Measurements from ENCODE around the gene IGFL1. TPM values are rescaled to one million over a fixed set of nuclear protein-coding genes. Genes with fewer than 3 reads are reported as not detected.
"Not testable (repeated sequence)": the region's sequence is repeated elsewhere in the genome, so short reads cannot be mapped to it uniquely, and the experiment has no call there.

The IGFL1 gene
- total RNA-seq, 1 donor from 2014 or later: not detected

DNA sequence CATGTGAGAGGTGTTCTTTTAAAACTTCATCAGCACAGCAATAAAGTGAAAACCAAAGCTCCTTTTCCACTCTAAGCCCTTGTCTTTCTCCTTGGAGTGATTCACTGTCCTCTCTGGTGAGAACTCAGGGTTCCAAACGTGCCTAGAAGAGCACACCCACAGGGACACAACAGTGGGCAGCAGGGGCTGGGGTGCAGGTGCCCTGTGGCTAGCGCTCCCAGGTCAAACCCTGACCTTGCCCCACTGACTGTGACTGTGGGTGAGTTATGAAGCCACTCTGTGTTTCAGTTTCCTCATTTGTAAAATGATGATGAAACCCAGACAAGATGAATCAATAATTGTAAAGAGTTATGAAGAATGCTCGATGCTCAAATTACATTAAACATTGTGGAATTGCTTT lies 37.6 kb upstream of the IGFL1 start:
- H3K4me1 ChIP-seq (ENCODE audit: control insufficient read depth in 3 of 3, insufficient read depth in 3 of 3, low read length in 3 of 3): no peaks in the 10 kb centered on the region
- no peaks in the 10 kb centered on the region for H3K9me3 ChIP-seq (ENCODE audit: control insufficient read depth in 3 of 3, low read length in 3 of 3)
- H3K27me3 ChIP-seq (ENCODE audit: control insufficient read depth in 3 of 3, insufficient read depth in 3 of 3, low read length in 3 of 3): peaks cover 19 to 39% (median 21%) of the 10 kb centered on the region in 3 donors
- H3K4me3 ChIP-seq (ENCODE audit: low read length in 3 of 3): no peak overlapping the region
- H3K36me3 ChIP-seq (ENCODE audit: control insufficient read depth in 3 of 3, insufficient read depth in 3 of 3, low read length in 3 of 3): no peaks in the 10 kb centered on the region
- no peak overlapping the region for H3K27ac ChIP-seq (ENCODE audit: low read depth, low read length)
- H3K9ac ChIP-seq (ENCODE audit: low read depth in 1 of 3, low read length in 3 of 3): no peak overlapping the region

DNA sequence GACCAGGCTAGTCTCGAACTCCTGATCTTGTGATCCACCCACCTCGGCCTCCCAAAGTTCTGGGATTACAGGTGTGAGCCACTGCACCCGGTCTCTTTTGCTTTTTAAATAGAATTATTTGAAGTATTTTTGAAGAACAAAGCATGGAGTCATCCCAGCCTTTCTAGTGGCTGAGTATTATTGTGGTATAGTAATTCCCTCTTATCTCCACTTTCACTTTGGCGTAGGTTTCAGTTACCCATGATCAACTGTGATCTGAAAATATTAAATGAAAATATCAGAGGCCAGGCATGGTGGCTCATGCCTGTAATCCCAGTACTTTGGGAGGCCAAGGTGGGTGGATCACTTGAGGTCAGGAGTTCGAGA lies 36.9 kb upstream of the IGFL1 start:
- not testable (repeated sequence) for H3K4me1 ChIP-seq (ENCODE audit: control insufficient read depth in 3 of 3, insufficient read depth in 3 of 3, low read length in 3 of 3); H3K9ac ChIP-seq (ENCODE audit: low read depth in 1 of 3, low read length in 3 of 3)
- peaks cover 21 to 45% (median 22%) of the 10 kb centered on the region in 3 donors for H3K27me3 ChIP-seq (ENCODE audit: control insufficient read depth in 3 of 3, insufficient read depth in 3 of 3, low read length in 3 of 3)

DNA sequence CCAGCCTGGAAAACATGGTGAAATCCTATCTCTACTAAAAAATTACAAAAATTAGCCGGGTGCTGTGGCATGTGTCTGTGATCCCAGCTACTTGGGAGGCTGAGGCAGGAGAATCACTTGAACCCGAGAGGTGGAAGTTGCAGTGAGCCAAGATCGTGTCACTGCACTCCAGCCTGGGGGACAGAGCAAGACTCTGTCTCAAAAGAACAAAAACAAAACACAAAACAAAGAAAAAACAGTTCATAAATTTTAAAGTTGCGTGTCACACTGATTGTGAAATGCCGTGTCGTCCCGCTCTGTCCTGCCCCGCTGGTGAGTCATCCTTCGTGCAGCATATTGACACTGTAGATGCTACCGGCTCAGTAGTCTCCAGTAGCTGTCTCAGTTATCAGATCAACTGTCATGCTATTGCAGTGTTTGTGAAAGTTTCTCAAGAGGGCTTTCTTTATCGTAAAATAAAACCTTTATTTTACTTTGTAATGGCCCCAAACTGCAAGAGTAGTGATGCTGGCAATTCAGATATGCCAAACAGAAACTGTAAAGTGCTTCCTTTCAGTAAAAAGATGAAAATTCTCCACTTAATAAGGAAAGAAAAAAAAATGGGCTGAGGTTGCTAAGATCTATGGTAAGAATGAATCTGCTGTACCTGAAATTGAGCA lies 36.4 kb upstream of the IGFL1 start:
- H3K4me3 ChIP-seq (ENCODE audit: low read length in 3 of 3): no peak overlapping the region
- H3K9me3 ChIP-seq (ENCODE audit: control insufficient read depth in 3 of 3, low read length in 3 of 3): no peaks in the 10 kb centered on the region
- no peaks in the 10 kb centered on the region for H3K4me1 ChIP-seq (ENCODE audit: control insufficient read depth in 3 of 3, insufficient read depth in 3 of 3, low read length in 3 of 3)
- H3K27me3 ChIP-seq (ENCODE audit: control insufficient read depth in 3 of 3, insufficient read depth in 3 of 3, low read length in 3 of 3): peaks cover 20 to 46% (median 21%) of the 10 kb centered on the region in 3 donors
- H3K36me3 ChIP-seq (ENCODE audit: control insufficient read depth in 3 of 3, insufficient read depth in 3 of 3, low read length in 3 of 3): no peaks in the 10 kb centered on the region
- no peak overlapping the region for H3K27ac ChIP-seq (ENCODE audit: low read depth, low read length)
- H3K9ac ChIP-seq (ENCODE audit: low read depth in 1 of 3, low read length in 3 of 3): no peak overlapping the region

More for the DNA sequence above, 36.9 kb upstream of the IGFL1 start:
- H3K4me3 ChIP-seq (ENCODE audit: low read length in 3 of 3); H3K36me3 ChIP-seq (ENCODE audit: control insufficient read depth in 3 of 3, insufficient read depth in 3 of 3, low read length in 3 of 3); H3K27ac ChIP-seq (ENCODE audit: low read depth, low read length); H3K9me3 ChIP-seq (ENCODE audit: control insufficient read depth in 3 of 3, low read length in 3 of 3): not testable (repeated sequence)

DNA sequence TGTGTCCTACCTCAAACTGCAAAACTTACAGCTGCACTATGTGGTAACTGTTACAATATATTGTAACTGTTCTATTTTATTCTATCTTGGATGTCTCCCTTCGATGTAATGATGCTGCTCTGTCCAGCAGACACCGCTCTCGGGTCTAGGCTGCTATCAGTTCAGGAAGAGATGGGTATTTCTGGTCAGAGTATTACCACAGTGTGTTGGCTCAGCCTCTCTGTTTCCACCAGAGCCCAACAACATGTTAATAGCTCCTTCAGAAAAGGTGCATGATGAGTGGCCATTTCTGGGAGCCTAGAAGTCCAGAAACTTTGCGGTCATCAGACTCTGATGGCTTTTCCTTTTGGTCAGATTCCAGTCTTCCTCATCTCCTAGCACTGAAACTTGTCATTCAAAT lies 35.9 kb upstream of the IGFL1 start:
- Histone ChIP-seq H3K27me3 (ENCODE audit: control insufficient read depth in 3 of 3, insufficient read depth in 3 of 3, low read length in 3 of 3) (peaks cover 14 to 42% (median 18%) of the 10 kb centered on the region in 3 donors), H3K36me3 (ENCODE audit: control insufficient read depth in 3 of 3, insufficient read depth in 3 of 3, low read length in 3 of 3) (no peaks in the 10 kb centered on the region), H3K9ac (ENCODE audit: low read depth in 1 of 3, low read length in 3 of 3) (no peak overlapping the region), H3K27ac (ENCODE audit: low read depth, low read length) (no peak overlapping the region), H3K9me3 (ENCODE audit: control insufficient read depth in 3 of 3, low read length in 3 of 3) (no peaks in the 10 kb centered on the region), H3K4me1 (ENCODE audit: control insufficient read depth in 3 of 3, insufficient read depth in 3 of 3, low read length in 3 of 3) (no peaks in the 10 kb centered on the region), H3K4me3 (ENCODE audit: low read length in 3 of 3) (no peak overlapping the region)

DNA sequence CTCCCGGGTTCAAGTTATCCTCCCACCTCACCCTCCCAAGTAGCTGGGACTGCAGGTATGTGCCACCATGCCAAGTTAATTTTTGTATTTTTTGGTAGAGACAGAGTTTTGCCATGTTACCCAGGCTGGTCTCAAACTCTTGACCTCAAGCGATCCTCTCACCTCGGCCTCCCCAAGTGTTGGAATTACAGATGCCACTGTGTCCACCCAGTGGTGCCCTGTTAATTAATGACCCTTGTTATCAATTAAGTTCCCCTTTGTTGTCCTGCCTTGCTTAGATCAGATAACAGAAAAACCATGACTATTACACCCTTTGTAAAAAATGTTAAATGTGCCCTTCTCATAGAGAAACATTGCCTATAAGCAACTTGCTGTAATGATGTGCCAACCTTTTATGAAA lies 34.4 kb upstream of the IGFL1 start:
- Histone ChIP-seq H3K27me3 (ENCODE audit: control insufficient read depth in 3 of 3, insufficient read depth in 3 of 3, low read length in 3 of 3) (peaks cover 9 to 29% (median 9%) of the 10 kb centered on the region in 3 donors), H3K27ac (ENCODE audit: low read depth, low read length) (no peak overlapping the region), H3K4me1 (ENCODE audit: control insufficient read depth in 3 of 3, insufficient read depth in 3 of 3, low read length in 3 of 3) (no peaks in the 10 kb centered on the region), H3K9ac (ENCODE audit: low read depth in 1 of 3, low read length in 3 of 3) (no peak overlapping the region), H3K36me3 (ENCODE audit: control insufficient read depth in 3 of 3, insufficient read depth in 3 of 3, low read length in 3 of 3) (no peaks in the 10 kb centered on the region), H3K9me3 (ENCODE audit: control insufficient read depth in 3 of 3, low read length in 3 of 3) (no peaks in the 10 kb centered on the region), H3K4me3 (ENCODE audit: low read length in 3 of 3) (no peak overlapping the region)

DNA sequence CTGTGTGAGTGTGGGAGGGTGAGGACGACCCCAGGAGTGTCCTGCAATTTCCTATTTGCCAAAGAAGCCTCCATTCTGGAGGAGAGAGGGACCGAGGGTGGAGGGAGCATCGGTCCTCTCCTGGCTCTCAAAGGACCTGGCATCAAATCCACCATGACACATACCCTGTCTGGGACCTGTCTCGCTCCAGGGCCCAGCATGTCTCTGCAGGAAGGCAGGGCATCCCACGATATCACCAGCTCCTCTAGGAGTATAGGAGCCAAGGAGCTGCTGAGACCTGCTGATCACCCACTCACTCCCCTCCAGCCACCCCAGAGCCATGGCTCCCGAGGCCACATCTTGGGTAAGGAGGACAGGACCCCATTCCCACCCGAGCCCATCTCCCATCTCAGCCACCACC lies 33.6 kb upstream of the IGFL1 start:
- H3K9ac ChIP-seq (ENCODE audit: low read depth in 1 of 3, low read length in 3 of 3); H3K9me3 ChIP-seq (ENCODE audit: control insufficient read depth in 3 of 3, low read length in 3 of 3); H3K4me1 ChIP-seq (ENCODE audit: control insufficient read depth in 3 of 3, insufficient read depth in 3 of 3, low read length in 3 of 3); H3K27ac ChIP-seq (ENCODE audit: low read depth, low read length); H3K4me3 ChIP-seq (ENCODE audit: low read length in 3 of 3); H3K36me3 ChIP-seq (ENCODE audit: control insufficient read depth in 3 of 3, insufficient read depth in 3 of 3, low read length in 3 of 3): not testable (repeated sequence)
- peaks cover 9 to 22% (median 9%) of the 10 kb centered on the region in 3 donors for H3K27me3 ChIP-seq (ENCODE audit: control insufficient read depth in 3 of 3, insufficient read depth in 3 of 3, low read length in 3 of 3)

DNA sequence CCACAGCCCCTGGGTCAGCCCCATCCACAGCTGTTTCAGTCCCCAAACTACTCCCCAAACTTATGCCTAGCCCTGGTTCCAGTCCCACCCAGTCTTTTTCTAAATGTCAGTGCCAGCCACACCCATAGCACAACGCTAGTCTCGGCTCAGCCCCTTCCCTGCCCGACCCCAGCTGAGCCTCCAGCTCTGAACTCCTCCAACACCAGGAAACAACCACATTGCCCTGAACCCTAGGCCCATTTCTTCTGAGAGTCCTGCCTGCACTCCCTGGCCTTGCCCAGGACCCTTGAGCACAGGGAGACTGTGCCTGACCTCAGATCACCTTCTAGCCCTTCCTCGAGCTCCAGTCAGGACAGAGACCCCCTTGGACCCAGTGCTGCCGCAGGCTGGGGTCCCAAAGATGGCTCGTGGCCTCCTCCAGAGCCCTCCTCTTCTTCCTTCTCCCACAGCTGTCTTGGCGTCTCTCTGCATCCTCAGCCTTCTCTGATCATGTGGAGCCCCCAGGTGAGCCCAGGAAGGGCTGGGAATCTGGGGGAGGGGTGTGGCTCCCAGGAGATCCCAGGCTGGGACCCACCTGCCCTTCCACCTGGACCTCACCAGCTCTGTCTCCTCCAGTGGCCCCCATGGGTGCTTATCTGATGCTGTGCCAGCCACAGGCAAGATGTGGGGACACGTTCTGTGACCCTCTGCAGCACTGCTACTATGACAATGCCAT lies 33.0 kb upstream of the IGFL1 start:
- Histone ChIP-seq H3K9me3 (ENCODE audit: control insufficient read depth in 3 of 3, low read length in 3 of 3) (no peaks in the 10 kb centered on the region), H3K4me1 (ENCODE audit: control insufficient read depth in 3 of 3, insufficient read depth in 3 of 3, low read length in 3 of 3) (no peaks in the 10 kb centered on the region), H3K9ac (ENCODE audit: low read depth in 1 of 3, low read length in 3 of 3) (no peak overlapping the region), H3K27ac (ENCODE audit: low read depth, low read length) (no peak overlapping the region), H3K4me3 (ENCODE audit: low read length in 3 of 3) (no peak overlapping the region), H3K27me3 (ENCODE audit: control insufficient read depth in 3 of 3, insufficient read depth in 3 of 3, low read length in 3 of 3) (peaks cover 9 to 27% (median 9%) of the 10 kb centered on the region in 3 donors), H3K36me3 (ENCODE audit: control insufficient read depth in 3 of 3, insufficient read depth in 3 of 3, low read length in 3 of 3) (no peaks in the 10 kb centered on the region)

DNA sequence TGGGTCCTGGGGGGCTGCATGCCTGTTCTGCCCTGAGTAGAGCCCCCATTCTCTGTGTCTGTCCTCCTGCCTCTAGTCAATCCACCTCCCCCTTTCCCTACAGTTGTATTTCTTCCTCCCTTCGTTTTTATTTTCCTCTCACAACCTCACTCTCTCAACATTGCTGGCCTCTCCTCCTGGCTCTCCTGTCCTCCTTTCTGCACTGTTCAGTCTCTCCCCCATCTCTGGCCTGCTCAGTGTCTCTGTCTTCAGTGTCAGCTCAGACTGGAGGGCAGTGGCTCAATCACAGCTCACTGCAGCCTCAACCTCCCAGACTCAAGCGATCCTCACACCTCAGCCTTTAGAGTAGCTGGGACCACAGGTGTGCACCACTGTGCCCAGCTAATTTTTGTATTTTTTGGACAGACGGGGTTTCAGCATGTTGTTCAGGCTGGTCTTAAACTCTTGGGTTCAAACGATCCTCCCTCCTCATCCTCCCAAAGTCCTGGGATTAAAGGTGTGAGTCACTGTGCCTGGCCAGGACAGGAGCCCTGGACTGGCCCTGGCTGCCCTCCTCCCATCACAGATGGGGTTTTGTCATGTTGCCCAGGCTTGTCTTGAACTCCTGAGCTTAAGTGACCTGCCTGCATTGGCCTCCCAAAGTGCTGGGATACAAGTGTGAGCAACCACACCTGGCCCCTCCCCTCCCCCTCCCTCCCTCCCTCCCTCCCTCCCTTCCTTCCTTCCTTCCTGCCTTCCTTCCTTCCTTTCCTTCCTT lies 32.0 kb upstream of the IGFL1 start:
- no peak overlapping the region for H3K4me3 ChIP-seq (ENCODE audit: low read length in 3 of 3)
- peaks cover 9 to 27% (median 9%) of the 10 kb centered on the region in 3 donors for H3K27me3 ChIP-seq (ENCODE audit: control insufficient read depth in 3 of 3, insufficient read depth in 3 of 3, low read length in 3 of 3)
- no peak overlapping the region for H3K9ac ChIP-seq (ENCODE audit: low read depth in 1 of 3, low read length in 3 of 3)

DNA sequence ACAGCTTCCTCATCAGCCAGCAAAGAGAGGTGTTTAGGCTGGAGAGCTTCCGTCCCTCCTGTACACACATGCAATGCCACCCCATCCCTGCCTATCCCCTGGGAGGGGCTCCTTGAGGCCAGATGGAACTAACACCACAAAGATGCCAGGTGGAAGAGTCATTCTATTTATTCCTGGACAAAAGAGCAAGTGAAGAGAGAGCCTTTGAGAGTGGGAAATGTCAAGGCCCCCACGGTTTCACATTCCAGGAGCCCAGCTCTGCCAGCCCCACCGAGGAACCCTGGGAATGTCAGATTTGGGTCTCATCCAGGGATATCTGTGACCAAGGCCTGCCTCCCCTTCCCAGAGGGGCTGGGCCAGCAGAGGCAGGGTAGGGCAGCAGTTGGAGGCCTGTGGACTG lies 30.8 kb upstream of the IGFL1 start:
- H3K27me3 ChIP-seq (ENCODE audit: control insufficient read depth in 3 of 3, insufficient read depth in 3 of 3, low read length in 3 of 3): peaks cover 9 to 27% (median 9%) of the 10 kb centered on the region in 3 donors
- H3K27ac ChIP-seq (ENCODE audit: low read depth, low read length): no peak overlapping the region
- H3K9ac ChIP-seq (ENCODE audit: low read depth in 1 of 3, low read length in 3 of 3): no peak overlapping the region
- no peak overlapping the region for H3K4me3 ChIP-seq (ENCODE audit: low read length in 3 of 3)
- no peaks in the 10 kb centered on the region for H3K9me3 ChIP-seq (ENCODE audit: control insufficient read depth in 3 of 3, low read length in 3 of 3)
- no peaks in the 10 kb centered on the region for H3K36me3 ChIP-seq (ENCODE audit: control insufficient read depth in 3 of 3, insufficient read depth in 3 of 3, low read length in 3 of 3)
- no peaks in the 10 kb centered on the region for H3K4me1 ChIP-seq (ENCODE audit: control insufficient read depth in 3 of 3, insufficient read depth in 3 of 3, low read length in 3 of 3)

More for the DNA sequence above, 32.0 kb upstream of the IGFL1 start:
- Histone ChIP-seq H3K36me3 (ENCODE audit: control insufficient read depth in 3 of 3, insufficient read depth in 3 of 3, low read length in 3 of 3) (no peaks in the 10 kb centered on the region), H3K27ac (ENCODE audit: low read depth, low read length) (no peak overlapping the region), H3K4me1 (ENCODE audit: control insufficient read depth in 3 of 3, insufficient read depth in 3 of 3, low read length in 3 of 3) (no peaks in the 10 kb centered on the region), H3K9me3 (ENCODE audit: control insufficient read depth in 3 of 3, low read length in 3 of 3) (no peaks in the 10 kb centered on the region)
